DMS114 treated with DMSO at 0.1 percent for 48 hours (cell line): ENCODE data around the gene HOXA7.

Source experiments
- DNase-seq: peaks from one replicate; lab custom pipeline; 2025; ENCODE audit not compliant: unreplicated experiment; lab: John Stamatoyannopoulos, UW

The HOXA7 gene

GRCh38 chr7:27137640-27138315 is 18.7 kb downstream of the HOXA7 start:
- DNase-seq, result no peak

DNA sequence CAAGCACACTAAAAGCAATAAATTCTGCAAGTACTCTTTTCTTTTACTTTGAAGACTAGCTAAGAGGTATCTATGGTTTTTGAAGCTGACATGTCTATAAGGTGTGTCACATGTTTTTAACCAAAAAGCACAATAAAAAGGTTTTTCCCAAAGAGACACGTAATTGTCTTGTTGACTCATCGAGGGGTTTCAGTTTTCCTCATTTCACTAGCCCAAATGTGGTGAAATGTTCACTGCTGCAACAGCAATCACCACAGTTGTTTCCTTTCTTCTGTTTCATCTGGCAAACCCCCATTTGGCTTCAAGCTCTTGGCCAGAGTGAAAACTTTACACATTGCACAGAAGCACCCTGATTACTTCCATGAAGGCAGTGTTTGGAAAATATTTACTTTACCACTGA is 22.1 kb downstream of the HOXA7 start:
- no peak for DNase-seq

- peak; percentile 74 for DNase-seq
Observed at GRCh38 chr7:27133409-27134231, 22.9 kb downstream of the HOXA7 start.

- no peak for DNase-seq
Observed at GRCh38 chr7:27132978-27133377, 23.5 kb downstream of the HOXA7 start.

DNA sequence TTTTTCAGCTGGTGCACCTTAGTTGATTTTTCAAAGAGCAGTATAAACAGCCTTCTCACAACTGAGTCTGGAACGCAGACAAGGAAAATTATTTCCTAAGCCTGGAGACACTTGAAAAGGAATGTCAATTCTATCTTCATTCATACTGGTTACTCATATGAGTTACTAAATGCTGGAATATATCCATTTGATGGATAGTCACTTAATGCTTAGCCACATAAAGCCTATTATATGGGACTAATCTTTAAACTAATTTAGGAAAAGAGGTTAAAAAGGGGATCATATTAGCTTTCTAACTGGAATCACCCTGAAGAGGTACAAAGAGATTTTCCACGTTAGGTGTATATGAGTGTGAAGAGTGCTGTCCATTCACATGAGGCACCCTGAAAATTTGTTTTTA is 24.3 kb downstream of the HOXA7 start:
- no peak for DNase-seq

DNA sequence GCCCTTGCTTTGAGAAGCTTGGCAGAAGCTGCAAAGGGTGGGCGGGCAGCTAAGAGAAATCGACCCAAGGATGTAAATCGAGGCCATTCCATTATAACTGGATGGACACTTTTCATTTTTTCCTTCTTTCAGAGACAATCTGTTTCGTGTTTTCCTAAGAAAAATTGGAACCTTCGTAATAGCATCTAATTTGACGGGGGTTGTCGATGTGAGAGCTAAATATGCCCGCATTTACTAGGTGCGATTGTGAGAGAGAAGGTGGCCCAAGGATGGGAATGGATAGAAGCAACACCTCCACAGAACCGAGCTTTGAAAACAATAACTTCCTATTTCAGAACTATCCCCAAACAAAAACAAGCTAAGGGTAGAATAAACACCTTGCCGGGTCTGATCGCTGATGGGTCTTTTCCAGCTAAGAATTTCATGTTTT is 25.1 kb downstream of the HOXA7 start:
- DNase-seq, result no peak

DNA sequence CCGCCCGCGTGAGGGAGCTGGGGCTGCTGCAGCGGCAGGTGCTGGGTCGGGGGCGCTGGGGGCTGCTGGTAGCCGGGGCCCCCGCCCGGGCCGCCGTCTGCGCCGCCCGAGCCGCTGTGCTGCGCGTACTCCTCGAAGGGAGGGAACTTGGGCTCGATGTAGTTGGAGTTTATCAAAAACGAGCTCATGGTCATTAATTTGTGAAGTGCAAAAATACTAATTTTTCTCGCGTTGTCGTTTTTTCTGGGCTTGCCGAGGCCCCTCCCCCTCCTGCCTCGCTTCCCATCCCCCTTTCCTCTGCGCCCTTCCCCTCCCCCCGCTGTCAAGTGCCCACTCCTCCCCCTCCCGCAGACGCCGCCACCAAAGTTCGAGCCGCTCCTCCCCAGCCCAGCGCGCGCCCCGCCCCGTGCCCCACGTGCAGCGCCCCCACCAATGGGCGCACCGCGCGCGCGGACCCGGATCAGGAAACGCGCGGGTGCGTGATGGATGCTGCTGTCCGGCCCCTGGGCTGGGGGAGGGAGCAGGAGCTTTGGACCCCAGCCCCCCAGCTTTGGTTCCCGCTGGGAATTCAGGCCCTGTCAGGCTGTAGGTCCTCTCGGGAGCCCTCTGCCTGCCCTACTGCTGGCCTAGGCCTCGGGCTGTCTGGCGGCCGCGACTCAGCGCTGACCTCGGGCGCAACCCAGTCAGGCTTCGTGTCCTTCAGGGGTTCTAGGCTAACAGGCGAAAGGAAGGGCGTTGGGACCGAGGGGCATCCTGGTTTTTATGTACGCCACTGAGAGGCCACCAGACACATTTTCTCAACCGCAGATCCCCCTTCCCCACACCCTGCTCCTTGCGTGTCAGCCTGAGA is 25.7 kb downstream of the HOXA7 start, which contains the start of gene HOXA4:
Gene HOXA4 (minus strand): TSS at position 218 of the 850 bp plus-strand sequence. CDS start 24 bp downstream, at position 194.
- DNase-seq, result peak; percentile 85

DNA sequence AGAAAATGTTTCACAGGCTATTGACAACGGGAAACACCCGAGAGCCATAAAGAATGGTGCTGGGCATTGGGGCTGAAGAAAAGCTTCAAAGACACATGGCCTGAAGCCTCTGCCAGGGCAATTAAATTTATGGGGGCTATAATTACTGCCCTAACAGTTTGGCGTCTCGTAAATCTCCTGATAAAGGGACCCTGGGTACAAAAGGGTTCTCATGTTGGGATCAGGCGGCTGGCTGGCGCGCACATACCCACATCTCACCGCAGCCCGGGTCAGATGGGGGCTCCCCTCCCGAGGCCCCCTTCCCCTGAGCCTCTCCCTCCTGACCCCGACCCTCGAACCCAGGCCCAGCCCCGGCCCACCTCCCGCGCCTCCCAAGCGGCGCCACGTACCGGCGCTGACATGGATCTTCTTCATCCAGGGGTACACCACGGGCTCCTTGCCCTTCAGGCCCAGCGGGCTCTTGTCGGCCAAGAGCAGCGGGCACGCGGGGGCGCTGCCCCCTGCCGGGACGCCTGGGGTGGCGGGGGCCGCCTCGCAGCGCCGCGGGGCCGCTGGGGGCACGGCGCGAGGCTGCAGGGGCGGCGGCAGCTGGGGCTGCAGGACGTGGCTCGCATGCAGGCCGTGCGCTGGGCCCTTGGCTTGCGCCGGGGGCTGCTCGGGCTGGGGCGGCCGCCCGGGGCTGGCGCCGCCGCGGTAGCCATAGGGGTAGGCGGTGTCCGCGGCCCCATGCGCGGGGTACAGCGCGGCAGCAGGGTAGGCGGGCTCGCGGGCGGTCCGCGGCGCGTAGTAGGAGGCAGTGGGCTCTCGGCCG is 26.5 kb downstream of the HOXA7 start:
- no peak for DNase-seq

- DNase-seq, result no peak
Observed at GRCh38 chr7:27128776-27129728, 27.4 kb downstream of the HOXA7 start.

DNA sequence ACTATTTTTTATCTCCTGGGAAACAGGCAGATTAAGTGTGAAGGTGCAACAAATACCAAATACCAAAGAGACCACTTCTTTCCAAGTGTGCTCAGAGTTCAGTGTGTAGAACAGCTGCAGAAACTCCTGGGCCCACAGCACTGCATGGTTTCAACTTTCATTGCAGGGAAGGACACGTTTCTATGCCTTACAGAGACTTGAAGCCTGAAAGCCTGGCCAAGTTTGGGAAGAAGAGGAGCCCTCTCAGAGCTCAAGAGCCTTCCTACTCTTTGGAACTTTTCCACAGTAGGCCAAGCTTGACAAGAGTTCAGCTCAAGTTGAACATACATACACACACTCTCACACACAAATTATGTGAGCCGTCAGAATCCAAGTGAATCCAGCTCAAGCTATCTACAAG is 28.4 kb downstream of the HOXA7 start:
- no peak for DNase-seq

GRCh38 chr7:27126596-27127327 is 29.7 kb downstream of the HOXA7 start:
- DNase-seq, result no peak

DNA sequence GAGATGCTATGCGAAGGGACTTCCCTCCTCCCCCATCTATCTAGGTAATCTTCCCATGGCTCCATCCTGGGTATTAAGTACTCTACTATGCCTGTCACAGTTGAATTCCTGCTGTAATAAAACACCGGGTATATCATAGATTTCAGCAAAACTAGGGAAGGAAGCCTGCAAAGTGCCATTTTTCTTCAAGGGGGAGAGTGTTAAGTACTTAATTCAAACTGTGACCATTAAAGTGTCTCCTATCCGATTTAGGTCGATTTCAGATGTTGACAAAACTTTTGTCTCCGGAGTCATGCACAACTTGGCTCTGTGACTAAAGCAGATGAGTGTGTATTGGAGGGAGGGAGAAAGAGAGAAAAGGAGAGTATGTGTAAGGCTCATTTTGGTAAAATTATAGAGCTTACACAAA is 30.5 kb downstream of the HOXA7 start:
- DNase-seq, result no peak

DNA sequence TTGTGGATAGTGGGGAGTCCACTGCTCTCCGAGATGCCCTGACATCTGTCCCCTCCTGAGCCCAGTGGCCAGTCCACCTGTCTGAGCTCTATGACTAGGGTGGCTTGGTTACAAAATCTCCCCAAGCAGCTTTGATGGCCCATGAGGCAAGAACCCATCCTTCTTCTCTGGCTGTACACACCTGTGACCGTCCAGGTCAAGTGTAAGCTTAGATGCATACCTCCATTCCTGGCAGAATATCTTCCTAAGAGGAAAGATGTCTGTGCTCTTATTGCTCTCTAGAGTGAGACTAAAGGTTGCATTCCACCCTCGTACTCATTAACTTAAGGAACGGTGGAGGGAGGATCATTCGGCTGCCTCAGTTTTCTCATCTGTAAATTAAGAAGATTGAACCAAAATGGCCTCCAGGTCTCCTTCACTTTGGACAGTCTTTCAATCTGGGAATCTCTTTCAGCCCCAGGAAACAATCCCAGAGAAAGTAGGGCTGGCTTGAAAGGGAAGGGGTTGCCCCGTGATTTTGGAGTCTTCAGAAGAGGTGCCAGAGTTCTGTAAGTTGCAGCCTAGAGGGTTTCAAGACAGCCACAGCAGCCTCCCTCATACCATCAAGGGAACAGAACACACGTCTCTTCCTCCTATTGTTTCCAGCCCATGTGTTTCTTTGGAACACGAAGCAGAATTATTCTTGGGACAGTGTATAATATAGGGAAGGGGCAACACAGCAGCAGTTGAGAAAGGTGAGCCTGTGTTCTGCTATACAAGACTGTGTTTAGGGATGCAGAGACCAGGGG is 31.4 kb downstream of the HOXA7 start:
- DNase-seq, result no peak

- DNase-seq, result no peak
Observed at GRCh38 chr7:27124096-27124901, 32.2 kb downstream of the HOXA7 start.

GRCh38 chr7:27123477-27124053 is 32.9 kb downstream of the HOXA7 start:
- no peak for DNase-seq

DNA sequence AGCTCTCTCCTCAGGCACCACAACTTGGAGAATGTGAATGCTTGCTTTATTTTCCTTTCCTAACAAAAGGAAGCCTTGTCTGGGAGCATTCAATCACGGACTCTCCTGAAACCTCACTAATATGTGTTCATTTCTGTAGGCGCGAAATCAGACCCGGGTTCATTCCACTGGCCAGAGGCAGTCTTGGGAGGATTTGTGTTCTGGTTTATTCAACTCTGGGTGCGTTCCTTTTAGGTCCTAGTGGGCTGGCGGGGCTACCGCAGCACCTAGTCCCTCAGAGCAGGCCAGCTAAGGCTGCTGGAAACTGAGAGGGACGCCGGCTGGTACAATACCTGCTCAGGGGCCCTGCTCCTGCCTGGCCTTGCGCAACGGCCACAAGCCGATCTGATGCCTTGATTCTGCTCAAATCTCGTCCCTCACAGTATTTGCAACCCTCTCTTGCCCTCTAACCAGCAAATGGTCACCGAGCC is 33.4 kb downstream of the HOXA7 start:
- no peak for DNase-seq
